Measurements from ENCODE around the gene TANC1.

Gene TANC1

GRCh38 chr2:159185401-159186130 is 217.1 kb downstream of the TANC1 start:
- no peak for DNase-seq (ENCODE audit: low read depth in 3 of 3, low spot score in 1 of 3)

GRCh38 chr2:159186462-159186861 is 218.0 kb downstream of the TANC1 start:
- no peak for DNase-seq (ENCODE audit: low read depth in 3 of 3, low spot score in 1 of 3)

GRCh38 chr2:159187106-159187505 is 218.7 kb downstream of the TANC1 start:
- no peak for DNase-seq (ENCODE audit: low read depth in 3 of 3, low spot score in 1 of 3)

GRCh38 chr2:159188449-159188848 is 220.0 kb downstream of the TANC1 start:
- no peak for DNase-seq (ENCODE audit: low read depth in 3 of 3, low spot score in 1 of 3)

GRCh38 chr2:159192371-159192918 is 224.0 kb downstream of the TANC1 start:
- no peak for DNase-seq (ENCODE audit: low read depth in 3 of 3, low spot score in 1 of 3)

- no peak for DNase-seq (ENCODE audit: low read depth in 3 of 3, low spot score in 1 of 3)
Measured at GRCh38 chr2:159193791-159194190, 225.4 kb downstream of the TANC1 start.

GRCh38 chr2:159194241-159194640 is 225.8 kb downstream of the TANC1 start:
- DNase-seq (ENCODE audit: low read depth in 3 of 3, low spot score in 1 of 3) = no peak

GRCh38 chr2:159195697-159196096 is 227.3 kb downstream of the TANC1 start:
- no peak for DNase-seq (ENCODE audit: low read depth in 3 of 3, low spot score in 1 of 3)

- DNase-seq (ENCODE audit: low read depth in 3 of 3, low spot score in 1 of 3) = no peak
Measured at GRCh38 chr2:159196393-159196925, 228.0 kb downstream of the TANC1 start.

GRCh38 chr2:159199236-159199635 is 230.8 kb downstream of the TANC1 start:
- DNase-seq (ENCODE audit: low read depth in 3 of 3, low spot score in 1 of 3) = no peak

GRCh38 chr2:159199761-159200465 is 231.5 kb downstream of the TANC1 start:
- DNase-seq (ENCODE audit: low read depth in 3 of 3, low spot score in 1 of 3) = no peak

GRCh38 chr2:159200498-159200897 is 232.1 kb downstream of the TANC1 start:
- no peak for DNase-seq (ENCODE audit: low read depth in 3 of 3, low spot score in 1 of 3)

- DNase-seq (ENCODE audit: low read depth in 3 of 3, low spot score in 1 of 3) = no peak
Measured at GRCh38 chr2:159201360-159202063, 233.1 kb downstream of the TANC1 start.

- DNase-seq (ENCODE audit: low read depth in 3 of 3, low spot score in 1 of 3) = no peak
Measured at GRCh38 chr2:159202568-159203071, 234.2 kb downstream of the TANC1 start.

- no peak for DNase-seq (ENCODE audit: low read depth in 3 of 3, low spot score in 1 of 3)
Measured at GRCh38 chr2:159204381-159205144, 236.1 kb downstream of the TANC1 start.

GRCh38 chr2:159206736-159207380 is 238.4 kb downstream of the TANC1 start:
- no peak for DNase-seq (ENCODE audit: low read depth in 3 of 3, low spot score in 1 of 3)

GRCh38 chr2:159208438-159208837 is 240.0 kb downstream of the TANC1 start:
- no peak for DNase-seq (ENCODE audit: low read depth in 3 of 3, low spot score in 1 of 3)

GRCh38 chr2:159209341-159210306 is 241.2 kb downstream of the TANC1 start:
- DNase-seq (ENCODE audit: low read depth in 3 of 3, low spot score in 1 of 3) = no peak
